CMK (cell line): ENCODE results near the gene PSMD1.
A peak's percentile ranks its signal among the peaks of the same experiment; 100 is the strongest.

Experiments used
- DNase-seq: peaks from one replicate; pipeline ENCODE4 v3.0.0-alpha.2; 2010; ENCODE audit warnings: low read depth

PSMD1 gene

GRCh38 chr2:231036131-231036530 lies 20.5 kb upstream of the PSMD1 start:
- DNase-seq, result no peak

- no peak for DNase-seq
These were observed 20.0 kb upstream of the PSMD1 start for GRCh38 chr2:231036578-231037106.

- DNase-seq, result no peak
These were observed 19.4 kb upstream of the PSMD1 start, which contains the start of gene C2orf72 for GRCh38 chr2:231037202-231037730. Gene C2orf72 (plus strand): TSS chr2:231037523. CDS start chr2:231037566, 43 bp downstream.

GRCh38 chr2:231037731-231038482 lies 18.8 kb upstream of the PSMD1 start:
- no peak for DNase-seq

GRCh38 chr2:231038483-231039293 lies 18.0 kb upstream of the PSMD1 start:
- no peak for DNase-seq

- no peak for DNase-seq
These were observed 17.4 kb upstream of the PSMD1 start for GRCh38 chr2:231039294-231039664.

- DNase-seq, result no peak
These were observed 16.8 kb upstream of the PSMD1 start for GRCh38 chr2:231039821-231040364.

GRCh38 chr2:231041061-231041689 lies 15.5 kb upstream of the PSMD1 start:
- DNase-seq, result no peak

- no peak for DNase-seq
These were observed 12.9 kb upstream of the PSMD1 start for GRCh38 chr2:231043796-231044195.

GRCh38 chr2:231046916-231047273 lies 9.8 kb upstream of the PSMD1 start:
- DNase-seq, result no peak

- DNase-seq, result no peak
These were observed 9.3 kb upstream of the PSMD1 start for GRCh38 chr2:231047274-231047922.

GRCh38 chr2:231047923-231048915 lies 8.4 kb upstream of the PSMD1 start:
- no peak for DNase-seq

- DNase-seq, result no peak
These were observed 7.2 kb upstream of the PSMD1 start for GRCh38 chr2:231049286-231050017.

- no peak for DNase-seq
These were observed 6.4 kb upstream of the PSMD1 start for GRCh38 chr2:231050018-231050901.

GRCh38 chr2:231051116-231051515 lies 5.6 kb upstream of the PSMD1 start:
- no peak for DNase-seq

GRCh38 chr2:231052494-231053451 lies 3.9 kb upstream of the PSMD1 start:
- DNase-seq, result peak; percentile 49

GRCh38 chr2:231053846-231054245 lies 2.8 kb upstream of the PSMD1 start:
- no peak for DNase-seq
